ENCODE data around the gene SUOX.
"Not testable (repeated sequence)": the region's sequence is repeated elsewhere in the genome, so short reads cannot be mapped to it uniquely, and the experiment has no call there.

SUOX gene

GRCh38 chr12:55972042-55972441, 25.0 kb upstream of the SUOX start:
- Histone ChIP-seq H3K9me3 (ENCODE audit: control insufficient read depth, low read length) (no peaks in the 10 kb centered on the region), H3K4me3 (ENCODE audit: low read length) (peak overlapping the region; percentile 89), H3K36me3 (ENCODE audit: control insufficient read depth, insufficient read depth, low read length, severe bottlenecking) (peaks cover 3% of the 10 kb centered on the region), H3K9ac (ENCODE audit: low read length) (peak overlapping the region; percentile 91), H3K27me3 (replicated peaks; ENCODE audit: control insufficient read depth, insufficient read depth, low read length) (no peaks in the 10 kb centered on the region), H3K4me1 (ENCODE audit: control insufficient read depth, insufficient read depth, low read length) (peaks cover 35% of the 10 kb centered on the region)
- DNase-seq (ENCODE audit: low read depth), result peak; percentile 66

DNA sequence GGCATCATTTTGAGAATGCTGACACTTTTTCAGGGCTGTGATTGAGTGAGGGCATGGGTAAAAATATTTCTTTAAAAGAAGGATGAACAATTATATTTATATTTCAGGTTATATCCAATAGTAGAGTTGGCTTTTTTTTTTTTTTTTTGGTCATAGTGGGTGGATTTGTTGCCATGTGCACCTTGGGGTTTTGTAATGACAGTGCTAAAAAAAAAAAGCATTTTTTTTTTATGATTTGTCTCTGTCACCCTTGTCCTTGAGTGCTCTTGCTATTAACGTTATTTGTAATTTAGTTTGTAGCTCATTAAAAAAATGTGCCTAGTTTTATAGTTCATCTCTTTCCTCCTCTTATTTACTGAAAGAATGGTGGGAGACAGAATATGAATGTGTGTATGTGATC, 24.6 kb upstream of the SUOX start:
- DNase-seq (ENCODE audit: low read depth), result peak; percentile 17
- Histone ChIP-seq H3K9ac (ENCODE audit: low read length) (peak overlapping the region; percentile 91), H3K36me3 (ENCODE audit: control insufficient read depth, insufficient read depth, low read length, severe bottlenecking) (peaks cover 7% of the 10 kb centered on the region), H3K4me1 (ENCODE audit: control insufficient read depth, insufficient read depth, low read length) (peaks cover 31% of the 10 kb centered on the region), H3K27me3 (replicated peaks; ENCODE audit: control insufficient read depth, insufficient read depth, low read length) (no peaks in the 10 kb centered on the region), H3K9me3 (ENCODE audit: control insufficient read depth, low read length) (no peaks in the 10 kb centered on the region), H3K4me3 (ENCODE audit: low read length) (peak overlapping the region; percentile 89)

- peaks cover 29% of the 10 kb centered on the region for H3K4me1 ChIP-seq (ENCODE audit: control insufficient read depth, insufficient read depth, low read length)
- no peak for DNase-seq (ENCODE audit: low read depth)
- no peaks in the 10 kb centered on the region for H3K9me3 ChIP-seq (ENCODE audit: control insufficient read depth, low read length)
- H3K4me3 ChIP-seq (ENCODE audit: low read length), result peak overlapping the region; percentile 89
- H3K36me3 ChIP-seq (ENCODE audit: control insufficient read depth, insufficient read depth, low read length, severe bottlenecking), result peaks cover 7% of the 10 kb centered on the region
- no peaks in the 10 kb centered on the region for H3K27me3 ChIP-seq (replicated peaks; ENCODE audit: control insufficient read depth, insufficient read depth, low read length)
- H3K9ac ChIP-seq (ENCODE audit: low read length), result peak overlapping the region; percentile 91
Observed at GRCh38 chr12:55972911-55973598, 24.0 kb upstream of the SUOX start.

- peak within 1 kb of the TSS; percentile 100 for H3K9ac ChIP-seq (ENCODE audit: low read length)
- H3K36me3 ChIP-seq (ENCODE audit: control insufficient read depth, insufficient read depth, low read length, severe bottlenecking), result peaks cover 7% of the 10 kb centered on the region
- H3K27me3 ChIP-seq (replicated peaks; ENCODE audit: control insufficient read depth, insufficient read depth, low read length), result no peaks in the 10 kb centered on the region
- no peaks in the 10 kb centered on the region for H3K9me3 ChIP-seq (ENCODE audit: control insufficient read depth, low read length)
- H3K4me3 ChIP-seq (ENCODE audit: low read length), result peak within 1 kb of the TSS; percentile 97
- peak; percentile 100 for DNase-seq (ENCODE audit: low read depth)
- peaks cover 29% of the 10 kb centered on the region for H3K4me1 ChIP-seq (ENCODE audit: control insufficient read depth, insufficient read depth, low read length)
Observed at GRCh38 chr12:55973599-55974307, 23.3 kb upstream of the SUOX start, which contains the start of gene RAB5B. TSS of gene RAB5B (plus strand) at chr12:55974078. CDS start at chr12:55986961, 12,883 bp downstream.

- peak overlapping the region; percentile 100 for H3K9ac ChIP-seq (ENCODE audit: low read length)
- no peaks in the 10 kb centered on the region for H3K9me3 ChIP-seq (ENCODE audit: control insufficient read depth, low read length)
- H3K4me1 ChIP-seq (ENCODE audit: control insufficient read depth, insufficient read depth, low read length), result peaks cover 29% of the 10 kb centered on the region
- peak; percentile 76 for DNase-seq (ENCODE audit: low read depth)
- H3K27me3 ChIP-seq (replicated peaks; ENCODE audit: control insufficient read depth, insufficient read depth, low read length), result no peaks in the 10 kb centered on the region
- peak overlapping the region; percentile 97 for H3K4me3 ChIP-seq (ENCODE audit: low read length)
- peaks cover 7% of the 10 kb centered on the region for H3K36me3 ChIP-seq (ENCODE audit: control insufficient read depth, insufficient read depth, low read length, severe bottlenecking)
Observed at GRCh38 chr12:55974308-55974730, 22.8 kb upstream of the SUOX start.

GRCh38 chr12:55978393-55978792, 18.7 kb upstream of the SUOX start:
- no peak for DNase-seq (ENCODE audit: low read depth)
- no peak overlapping the region for H3K4me3 ChIP-seq (ENCODE audit: low read length)
- peaks cover 13% of the 10 kb centered on the region for H3K4me1 ChIP-seq (ENCODE audit: control insufficient read depth, insufficient read depth, low read length)
- peaks cover 26% of the 10 kb centered on the region for H3K36me3 ChIP-seq (ENCODE audit: control insufficient read depth, insufficient read depth, low read length, severe bottlenecking)
- H3K27me3 ChIP-seq (replicated peaks; ENCODE audit: control insufficient read depth, insufficient read depth, low read length), result no peaks in the 10 kb centered on the region
- H3K9me3 ChIP-seq (ENCODE audit: control insufficient read depth, low read length), result no peaks in the 10 kb centered on the region
- no peak overlapping the region for H3K9ac ChIP-seq (ENCODE audit: low read length)

GRCh38 chr12:55979069-55979468, 18.0 kb upstream of the SUOX start:
- peaks cover 30% of the 10 kb centered on the region for H3K36me3 ChIP-seq (ENCODE audit: control insufficient read depth, insufficient read depth, low read length, severe bottlenecking)

GRCh38 chr12:55981882-55982281, 15.2 kb upstream of the SUOX start:
- not testable (repeated sequence) for H3K9ac ChIP-seq (ENCODE audit: low read length); H3K9me3 ChIP-seq (ENCODE audit: control insufficient read depth, low read length); H3K4me3 ChIP-seq (ENCODE audit: low read length); DNase-seq (ENCODE audit: low read depth); H3K4me1 ChIP-seq (ENCODE audit: control insufficient read depth, insufficient read depth, low read length); H3K27me3 ChIP-seq (replicated peaks; ENCODE audit: control insufficient read depth, insufficient read depth, low read length)
- H3K36me3 ChIP-seq (ENCODE audit: control insufficient read depth, insufficient read depth, low read length, severe bottlenecking), result peaks cover 51% of the 10 kb centered on the region

More at GRCh38 chr12:55979069-55979468, 18.0 kb upstream of the SUOX start:
- Histone ChIP-seq H3K9me3 (ENCODE audit: control insufficient read depth, low read length) (no peaks in the 10 kb centered on the region), H3K4me1 (ENCODE audit: control insufficient read depth, insufficient read depth, low read length) (peaks cover 13% of the 10 kb centered on the region), H3K4me3 (ENCODE audit: low read length) (no peak overlapping the region), H3K9ac (ENCODE audit: low read length) (no peak overlapping the region), H3K27me3 (replicated peaks; ENCODE audit: control insufficient read depth, insufficient read depth, low read length) (no peaks in the 10 kb centered on the region)
- DNase-seq (ENCODE audit: low read depth), result no peak

DNA sequence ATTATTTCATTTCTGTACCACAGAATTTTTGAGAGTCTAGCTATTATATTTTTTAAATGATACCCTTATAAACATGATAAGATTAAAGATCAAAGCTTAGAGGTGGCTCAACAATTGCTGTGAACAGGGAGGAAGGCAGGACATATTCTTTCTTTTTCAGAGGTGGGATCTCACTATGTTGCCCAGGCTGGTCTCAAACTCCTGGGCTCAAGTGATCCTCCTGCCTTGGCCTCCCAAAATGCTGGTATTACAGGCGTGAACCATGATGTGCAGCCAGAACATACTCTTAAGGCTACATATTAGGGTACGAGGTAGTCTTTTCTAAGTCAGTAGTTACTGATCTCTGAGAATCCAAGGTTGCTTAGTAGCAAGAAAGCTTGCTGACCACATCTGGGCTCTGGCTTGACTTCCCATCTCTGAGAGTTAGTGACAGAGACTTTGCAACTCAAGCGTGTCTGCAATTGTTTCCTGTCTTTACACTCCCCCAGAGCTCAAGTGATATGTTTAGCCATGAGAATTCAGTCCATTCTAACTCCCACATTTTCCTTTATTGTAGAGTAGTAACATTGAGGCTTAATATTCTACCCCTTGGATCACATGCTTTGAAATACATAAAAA, 14.6 kb upstream of the SUOX start:
- no peaks in the 10 kb centered on the region for H3K27me3 ChIP-seq (replicated peaks; ENCODE audit: control insufficient read depth, insufficient read depth, low read length)
- DNase-seq (ENCODE audit: low read depth), result no peak
- H3K4me1 ChIP-seq (ENCODE audit: control insufficient read depth, insufficient read depth, low read length), result no peaks in the 10 kb centered on the region
- no peaks in the 10 kb centered on the region for H3K9me3 ChIP-seq (ENCODE audit: control insufficient read depth, low read length)
- H3K4me3 ChIP-seq (ENCODE audit: low read length), result no peak overlapping the region
- H3K9ac ChIP-seq (ENCODE audit: low read length), result no peak overlapping the region
- H3K36me3 ChIP-seq (ENCODE audit: control insufficient read depth, insufficient read depth, low read length, severe bottlenecking), result peaks cover 51% of the 10 kb centered on the region

GRCh38 chr12:55983232-55983842, 13.7 kb upstream of the SUOX start:
- peaks cover 57% of the 10 kb centered on the region for H3K36me3 ChIP-seq (ENCODE audit: control insufficient read depth, insufficient read depth, low read length, severe bottlenecking)

GRCh38 chr12:55984861-55985260, 12.2 kb upstream of the SUOX start:
- H3K27me3 ChIP-seq (replicated peaks; ENCODE audit: control insufficient read depth, insufficient read depth, low read length), result no peaks in the 10 kb centered on the region
- H3K36me3 ChIP-seq (ENCODE audit: control insufficient read depth, insufficient read depth, low read length, severe bottlenecking), result peaks cover 63% of the 10 kb centered on the region
- DNase-seq (ENCODE audit: low read depth), result no peak
- no peak overlapping the region for H3K9ac ChIP-seq (ENCODE audit: low read length)
- H3K9me3 ChIP-seq (ENCODE audit: control insufficient read depth, low read length), result no peaks in the 10 kb centered on the region
- no peak overlapping the region for H3K4me3 ChIP-seq (ENCODE audit: low read length)
- no peaks in the 10 kb centered on the region for H3K4me1 ChIP-seq (ENCODE audit: control insufficient read depth, insufficient read depth, low read length)

More at GRCh38 chr12:55983232-55983842, 13.7 kb upstream of the SUOX start:
- Histone ChIP-seq H3K4me1 (ENCODE audit: control insufficient read depth, insufficient read depth, low read length) (no peaks in the 10 kb centered on the region), H3K4me3 (ENCODE audit: low read length) (no peak overlapping the region), H3K9me3 (ENCODE audit: control insufficient read depth, low read length) (no peaks in the 10 kb centered on the region), H3K9ac (ENCODE audit: low read length) (no peak overlapping the region), H3K27me3 (replicated peaks; ENCODE audit: control insufficient read depth, insufficient read depth, low read length) (no peaks in the 10 kb centered on the region)
- no peak for DNase-seq (ENCODE audit: low read depth)
